SKM-1 (cell line): ENCODE results near the gene BSN.
A peak's percentile ranks its signal among the peaks of the same experiment; 100 is the strongest.
"Not testable (repeated sequence)": the region's sequence is repeated elsewhere in the genome, so short reads cannot be mapped to it uniquely, and the experiment has no call there.

Experiments used
- DNase-seq: peaks from one replicate; lab custom pipeline; 2025; ENCODE audit not compliant: unreplicated experiment; lab: John Stamatoyannopoulos, UW

BSN gene

GRCh38 chr3:49535971-49536874, 18.1 kb upstream of the BSN start:
- DNase-seq = no peak

GRCh38 chr3:49536875-49537533, 17.3 kb upstream of the BSN start:
- no peak for DNase-seq

GRCh38 chr3:49539659-49540560, 14.4 kb upstream of the BSN start:
- DNase-seq = peak; percentile 79

GRCh38 chr3:49552087-49552486, 2.2 kb upstream of the BSN start:
- no peak for DNase-seq

- DNase-seq = no peak
Observed at GRCh38 chr3:49553324-49553691, 969 bp upstream of the BSN start.

- DNase-seq = no peak
Observed at GRCh38 chr3:49554633-49555265, 472 bp downstream of the BSN start.

- DNase-seq = no peak
Observed at GRCh38 chr3:49556500-49557275, 2.4 kb downstream of the BSN start.

- DNase-seq = no peak
Observed at GRCh38 chr3:49563040-49563578, 8.8 kb downstream of the BSN start.

GRCh38 chr3:49563766-49564165, 9.5 kb downstream of the BSN start:
- no peak for DNase-seq

- DNase-seq = peak; percentile 14
Observed at GRCh38 chr3:49566312-49566711, 12.0 kb downstream of the BSN start.

GRCh38 chr3:49567406-49567805, 13.1 kb downstream of the BSN start:
- DNase-seq = no peak

GRCh38 chr3:49568965-49569364, 14.7 kb downstream of the BSN start:
- DNase-seq = no peak

- no peak for DNase-seq
Observed at GRCh38 chr3:49570028-49570654, 15.9 kb downstream of the BSN start.

- DNase-seq = no peak
Observed at GRCh38 chr3:49582177-49582576, 27.9 kb downstream of the BSN start.

- not testable (repeated sequence) for DNase-seq
Observed at GRCh38 chr3:49585261-49585755, 31.0 kb downstream of the BSN start.

GRCh38 chr3:49591615-49592014, 37.3 kb downstream of the BSN start:
- no peak for DNase-seq

- DNase-seq = no peak
Observed at GRCh38 chr3:49593041-49593440, 38.8 kb downstream of the BSN start.

- DNase-seq = no peak
Observed at GRCh38 chr3:49600781-49601180, 46.5 kb downstream of the BSN start.

GRCh38 chr3:49601358-49602048, 47.2 kb downstream of the BSN start:
- no peak for DNase-seq
